ENCODE data around the gene SOD1. TPM values are rescaled to one million over a fixed set of nuclear protein-coding genes. Genes with fewer than 3 reads are reported as not detected.

SOD1 gene
- total and polyA plus RNA-seq, 2 of the 8 experiments (the other 6 are each of a cell fraction or from before 2014, with no cell fraction given): 192 to 226 TPM

GRCh38 chr21:31693222-31693621, 33.7 kb downstream of the SOD1 start (continued):
- TF ChIP-seq CHD7 (IDR thresholded peaks at IDR 0.05; ENCODE audit: insufficient replicate concordance, low read length) (no peak), GTF2F1 (IDR thresholded peaks at IDR 0.05; ENCODE audit: borderline replicate concordance, low read depth, low read length) (no peak), HDAC6 (IDR thresholded peaks at IDR 0.05; ENCODE audit: low read depth, low read length) (no peak), ASH2L (IDR thresholded peaks at IDR 0.05; ENCODE audit: low read length) (no peak), TAF1 (IDR thresholded peaks at IDR 0.05; ENCODE audit: low read depth, low read length) (no peak), ATF2 (IDR thresholded peaks at IDR 0.05; ENCODE audit: low read length) (no peak)
